Muscle of back (tissue), 11 donors: ENCODE measurements around the gene ZNF189. TPM values are rescaled to one million over a fixed set of nuclear protein-coding genes. Genes with fewer than 3 reads are reported as not detected.
"Not testable (repeated sequence)": the region's sequence is repeated elsewhere in the genome, so short reads cannot be mapped to it uniquely, and the experiment has no call there.

Experiments
- DNase-seq, 3 donors: peaks; one replicate each; pipeline versions ENCODE4 v3.0.0 to v3.0.0-alpha.2; 2013
- polyA plus RNA-seq, 10 donors: library from polyadenylated mRNA; unstranded; fragments of 120-200 nt; gene quantifications; one replicate each; pipeline ENCODE4 v1.2.1, GENCODE V29; 2013; ENCODE audit not compliant: insufficient read length in 10 of 10

The ZNF189 gene
- polyA plus RNA-seq, 10 donors = 16.4 to 25.5 (median 21.6) TPM

- peak in 1 of 3 donors; percentile 81 for DNase-seq
These were observed 22.4 kb upstream of the ZNF189 start for GRCh38 chr9:101376111-101376848.

- DNase-seq = no peak
These were observed 18.4 kb upstream of the ZNF189 start for GRCh38 chr9:101380295-101380694.

DNA sequence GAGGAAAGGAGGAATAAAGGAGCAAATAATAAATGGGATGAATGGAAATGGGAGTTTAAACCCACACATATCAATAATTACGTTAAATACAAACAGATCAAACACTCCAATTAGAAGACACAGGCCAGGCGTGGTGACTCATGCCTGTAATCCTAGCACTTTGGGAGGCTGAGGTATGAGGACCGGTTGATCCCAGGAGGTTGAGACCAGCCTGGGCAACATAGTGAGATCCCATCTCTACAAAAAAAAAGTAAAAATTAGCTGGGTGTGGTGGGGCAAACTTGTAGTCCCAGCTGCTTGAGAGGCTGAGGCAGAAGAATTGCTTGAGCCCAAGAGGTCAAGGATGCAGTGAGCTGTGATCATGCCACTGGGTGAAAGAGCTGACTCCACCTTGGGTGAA lies 17.5 kb upstream of the ZNF189 start:
- DNase-seq = no peak

DNA sequence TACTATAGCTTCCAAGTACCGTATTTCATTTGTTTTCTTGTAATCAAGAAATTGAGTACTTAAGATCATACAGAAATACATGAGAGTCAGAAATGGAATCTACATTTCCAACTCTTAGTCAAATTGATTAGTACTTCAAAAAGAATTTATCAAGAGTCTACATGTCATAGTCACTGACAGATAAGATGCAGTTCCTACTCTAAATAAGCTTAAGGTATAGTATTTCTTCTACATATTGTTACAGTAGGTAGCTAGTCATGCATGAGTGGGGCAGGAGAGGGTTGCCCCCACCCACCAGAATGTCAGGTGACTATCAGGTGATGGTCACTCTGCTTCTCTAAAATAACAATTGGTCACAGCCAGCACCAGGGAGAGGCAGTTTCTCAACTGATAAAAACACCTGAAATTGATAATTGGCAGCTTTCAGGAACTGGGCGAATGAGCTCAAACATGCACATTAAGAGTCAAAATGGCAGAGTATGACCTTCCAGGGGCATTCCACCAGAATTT lies 16.8 kb upstream of the ZNF189 start:
- no peak for DNase-seq

- no peak for DNase-seq
These were observed 15.3 kb upstream of the ZNF189 start for GRCh38 chr9:101383361-101383760.

- DNase-seq = not testable (repeated sequence)
These were observed 13.6 kb upstream of the ZNF189 start, which contains the start of gene BAAT for GRCh38 chr9:101384873-101385536. TSS of gene BAAT (minus strand) at chr9:101385006. CDS start at chr9:101371404, 13,602 bp downstream.

GRCh38 chr9:101387871-101388506 lies 10.7 kb upstream of the ZNF189 start:
- peak in 2 of 3 donors; percentile 15 to 34 for DNase-seq

GRCh38 chr9:101388507-101388993 lies 10.1 kb upstream of the ZNF189 start:
- no peak for DNase-seq

GRCh38 chr9:101393135-101393534 lies 5.5 kb upstream of the ZNF189 start:
- DNase-seq = no peak

- DNase-seq = no peak
These were observed 4.0 kb upstream of the ZNF189 start for GRCh38 chr9:101394687-101395086.

GRCh38 chr9:101397746-101398067 lies 944 bp upstream of the ZNF189 start:
- DNase-seq = peak in 1 of 3 donors; percentile 14

GRCh38 chr9:101398930-101399642 lies 435 bp downstream of the ZNF189 start:
- DNase-seq = peak in 1 of 3 donors; percentile 14

GRCh38 chr9:101399643-101399970 lies 956 bp downstream of the ZNF189 start:
- DNase-seq = no peak

- DNase-seq = peak in 2 of 3 donors; percentile 7 to 42
These were observed 1.5 kb downstream of the ZNF189 start for GRCh38 chr9:101400120-101400519.

GRCh38 chr9:101403516-101404285 lies 5.0 kb downstream of the ZNF189 start:
- DNase-seq = no peak

GRCh38 chr9:101408374-101409078 lies 9.9 kb downstream of the ZNF189 start:
- no peak for DNase-seq

DNA sequence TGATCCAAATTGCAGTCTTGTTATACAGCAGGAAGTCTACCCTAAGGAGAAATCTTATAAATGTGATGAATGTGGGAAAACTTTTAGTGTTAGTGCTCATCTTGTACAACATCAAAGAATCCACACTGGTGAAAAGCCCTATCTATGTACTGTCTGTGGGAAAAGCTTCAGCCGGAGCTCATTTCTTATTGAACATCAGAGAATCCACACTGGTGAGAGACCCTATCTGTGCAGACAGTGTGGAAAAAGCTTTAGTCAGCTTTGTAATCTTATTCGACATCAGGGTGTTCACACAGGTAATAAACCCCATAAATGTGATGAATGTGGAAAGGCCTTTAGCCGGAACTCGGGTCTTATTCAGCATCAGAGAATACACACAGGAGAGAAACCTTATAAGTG lies 10.4 kb downstream of the ZNF189 start:
- no peak for DNase-seq

DNA sequence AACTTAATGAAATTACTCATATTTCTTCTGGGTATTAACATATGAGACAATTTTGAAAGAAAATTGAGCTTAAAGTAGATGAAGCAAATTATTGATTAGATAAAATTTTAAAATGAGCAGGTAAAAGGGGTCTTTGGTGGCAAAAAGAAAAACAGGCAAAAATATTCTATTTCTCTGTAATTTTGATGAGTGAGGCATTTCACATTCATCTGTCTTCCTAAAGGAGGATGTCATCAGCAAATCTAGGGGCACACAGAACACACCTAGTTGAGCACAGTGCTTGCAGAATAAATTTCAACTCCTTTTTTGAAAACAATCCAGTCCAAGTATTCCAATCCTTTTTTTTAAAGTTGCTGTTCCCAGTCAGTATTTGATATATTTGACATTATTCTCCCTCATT lies 16.2 kb downstream of the ZNF189 start:
- DNase-seq = no peak

- no peak for DNase-seq
These were observed 16.9 kb downstream of the ZNF189 start for GRCh38 chr9:101415578-101415977.

GRCh38 chr9:101417389-101417788 lies 18.7 kb downstream of the ZNF189 start:
- DNase-seq = no peak

DNA sequence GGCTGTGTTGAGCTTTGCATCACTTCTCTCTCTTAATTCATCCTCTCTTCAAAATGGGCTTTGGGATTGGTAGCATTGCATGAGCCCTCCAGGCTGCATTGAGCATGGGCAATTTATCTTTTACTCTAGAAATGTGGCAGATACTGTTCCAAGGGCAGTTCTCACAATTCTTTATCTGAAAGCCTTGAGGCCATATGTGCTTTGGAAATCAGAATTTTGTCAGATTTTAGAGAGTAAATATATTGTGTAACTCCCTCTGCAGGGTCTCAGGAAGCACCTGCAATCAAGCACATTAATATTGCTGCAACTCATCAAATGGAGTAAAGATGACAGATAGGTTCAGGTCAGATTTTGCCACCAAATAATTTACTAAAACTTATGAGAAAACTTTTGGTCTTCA lies 19.3 kb downstream of the ZNF189 start:
- DNase-seq = no peak
